Measurements from ENCODE around the gene GNG8.

GNG8 gene

DNA sequence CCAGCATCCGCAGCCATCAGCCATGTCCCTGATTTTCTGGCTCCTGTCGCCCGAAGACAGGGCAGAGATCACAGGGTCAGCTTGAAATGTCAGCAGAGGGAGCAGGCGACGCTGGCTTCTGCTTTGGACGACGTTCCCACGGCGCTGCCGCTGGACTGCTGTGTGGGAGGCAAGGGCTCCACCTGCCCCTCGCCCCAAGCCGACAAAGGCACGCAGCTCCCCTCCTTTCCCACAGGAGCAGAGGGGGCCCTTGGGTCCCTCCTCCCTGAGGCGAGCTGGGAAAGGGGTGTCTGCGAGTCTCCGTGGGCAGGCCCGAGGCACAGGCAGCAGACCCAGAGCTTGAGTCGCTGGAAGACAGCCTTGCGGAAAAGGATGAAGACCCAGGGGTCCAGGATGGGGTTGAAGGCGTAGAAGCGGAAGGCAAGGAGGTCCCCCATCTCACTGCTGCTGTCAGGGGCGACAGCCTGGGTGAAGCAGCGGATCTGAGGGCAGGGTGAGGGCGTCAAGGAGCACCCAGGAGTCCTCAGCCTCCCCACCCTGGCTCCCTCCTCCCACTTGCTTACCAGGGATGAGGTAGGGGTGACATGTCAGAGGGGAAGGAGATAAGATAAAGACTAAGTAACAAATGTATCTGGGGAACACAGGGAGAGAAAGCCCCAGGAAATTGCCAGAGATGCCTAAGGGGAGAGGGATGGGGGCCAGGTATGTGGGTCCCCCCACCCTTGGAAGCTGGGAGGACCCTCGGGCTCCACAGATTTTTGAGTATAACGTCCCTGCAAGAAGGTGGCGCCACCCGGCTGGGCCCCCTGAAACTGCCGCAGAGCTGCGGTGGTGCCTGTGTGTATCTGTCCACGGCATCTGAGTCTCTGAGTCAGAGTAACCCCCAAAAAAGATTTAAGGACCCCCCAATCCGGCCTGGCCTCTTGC lies 14.5 kb downstream of the GNG8 start:
- TF ChIP-seq JUND (IDR thresholded peaks at IDR 0.05; ENCODE audit: low read depth): no peak
- in situ Hi-C loops (cut with HindIII; ENCODE audit: low pct_unique_long_range_greater_than_20kb, low sequenced_read_pairs): no loop called here
- no peak for DNase-seq (ENCODE audit: low read depth in 1 of 2, low spot score in 1 of 2)

DNA sequence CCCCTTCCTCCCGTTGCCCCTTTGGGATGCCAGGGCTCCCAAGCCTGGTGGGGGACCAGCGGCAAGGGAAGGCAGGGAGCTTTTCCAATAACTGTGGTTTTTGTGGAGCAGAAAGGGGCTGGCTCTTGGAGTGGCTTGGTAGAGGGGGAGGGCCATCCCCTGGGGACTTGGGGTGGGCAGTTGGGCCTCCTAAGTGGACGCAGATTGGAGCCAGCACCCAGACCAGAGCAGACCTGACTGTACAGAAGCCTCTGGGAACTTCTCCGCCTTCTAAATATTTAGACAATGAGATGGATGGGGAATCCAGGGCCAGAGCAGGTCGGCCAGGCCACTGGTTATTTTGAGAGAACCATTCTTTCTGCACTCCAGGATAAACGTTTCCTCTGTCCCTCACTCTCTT lies 15.3 kb downstream of the GNG8 start:
- no peak for TF ChIP-seq JUND (IDR thresholded peaks at IDR 0.05; ENCODE audit: low read depth)
- in situ Hi-C loops (cut with HindIII; ENCODE audit: low pct_unique_long_range_greater_than_20kb, low sequenced_read_pairs): no loop called here

DNA sequence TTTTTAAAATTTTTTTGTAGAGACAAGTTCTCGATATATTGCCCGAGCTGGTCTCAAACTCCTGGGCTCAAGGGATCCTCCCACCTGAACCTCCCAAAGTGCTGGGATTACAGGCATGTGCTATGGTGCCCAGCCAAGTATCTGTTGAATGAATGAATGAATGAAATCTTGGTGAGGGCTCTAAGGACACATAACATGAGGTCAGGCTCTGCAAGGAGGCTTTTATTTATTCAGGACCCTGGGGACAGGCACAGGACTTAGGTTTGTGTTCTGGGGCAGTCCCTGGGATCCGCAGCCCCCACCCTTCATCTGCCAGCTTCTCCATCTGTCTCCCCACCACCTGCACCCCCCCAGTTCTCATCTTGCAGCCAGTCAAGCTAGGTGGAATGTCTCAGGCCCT lies 15.7 kb downstream of the GNG8 start:
- TF ChIP-seq JUND (IDR thresholded peaks at IDR 0.05; ENCODE audit: low read depth): no peak
- no peak for DNase-seq (ENCODE audit: low read depth in 1 of 2, low spot score in 1 of 2)
- in situ Hi-C loops (cut with HindIII; ENCODE audit: low pct_unique_long_range_greater_than_20kb, low sequenced_read_pairs): no loop called here

More for the DNA sequence above, 15.3 kb downstream of the GNG8 start:
- no peak for DNase-seq (ENCODE audit: low read depth in 1 of 2, low spot score in 1 of 2)

DNA sequence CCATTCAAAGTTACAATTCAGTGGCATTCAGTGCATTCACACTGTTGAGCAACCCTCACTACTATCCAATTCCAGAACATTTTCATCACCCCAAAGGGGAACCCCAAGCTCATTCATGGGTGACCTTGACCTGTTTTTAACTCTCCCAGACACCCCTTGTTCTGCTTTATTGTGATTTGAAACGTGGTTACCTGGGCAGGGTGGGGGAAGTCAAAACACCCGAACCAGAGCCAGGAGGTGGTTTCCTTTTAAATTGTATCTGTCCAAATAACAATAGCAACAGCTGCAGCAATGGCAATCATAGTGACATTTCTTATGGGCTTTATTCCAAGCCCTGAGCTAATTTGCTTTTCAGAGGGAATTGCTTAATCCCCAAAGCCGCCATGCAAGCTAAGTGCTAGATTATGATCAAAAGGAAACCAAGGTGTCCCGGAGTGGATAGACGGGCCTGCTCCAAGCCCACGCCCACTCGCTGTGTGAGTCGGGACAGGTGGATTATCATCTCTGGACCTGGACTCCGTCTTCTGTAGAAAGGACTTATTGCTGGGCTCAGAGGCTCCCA lies 17.3 kb downstream of the GNG8 start:
- TF ChIP-seq JUND (IDR thresholded peaks at IDR 0.05; ENCODE audit: low read depth): no peak
- in situ Hi-C loops (cut with HindIII; ENCODE audit: low pct_unique_long_range_greater_than_20kb, low sequenced_read_pairs): no loop called here
- DNase-seq (ENCODE audit: low read depth in 1 of 2, low spot score in 1 of 2): peak in 1 of 2 experiments; percentile 86

DNA sequence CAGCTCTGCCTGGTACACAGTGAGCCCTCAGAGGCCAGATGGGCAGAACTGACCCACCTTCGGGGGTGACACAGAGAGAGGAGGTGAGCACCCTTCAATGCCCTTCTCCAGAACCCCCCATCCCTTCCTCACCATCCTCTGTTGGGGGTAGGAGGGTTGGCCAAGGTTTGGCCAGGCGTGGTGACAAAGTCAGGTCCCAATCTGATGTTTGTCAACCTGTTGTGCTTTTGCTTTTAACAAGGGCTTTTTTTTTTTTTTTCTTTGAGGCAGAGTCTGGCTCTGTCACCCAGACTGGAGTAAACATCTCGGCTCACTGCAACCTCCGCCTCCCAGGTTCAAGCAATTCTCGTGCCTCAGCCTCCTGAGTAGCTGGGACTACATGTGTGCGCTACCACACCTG lies 18.4 kb downstream of the GNG8 start:
- TF ChIP-seq JUND (IDR thresholded peaks at IDR 0.05; ENCODE audit: low read depth): no peak
- in situ Hi-C loops (cut with HindIII; ENCODE audit: low pct_unique_long_range_greater_than_20kb, low sequenced_read_pairs): no loop called here
- DNase-seq (ENCODE audit: low read depth in 1 of 2, low spot score in 1 of 2): no peak

DNA sequence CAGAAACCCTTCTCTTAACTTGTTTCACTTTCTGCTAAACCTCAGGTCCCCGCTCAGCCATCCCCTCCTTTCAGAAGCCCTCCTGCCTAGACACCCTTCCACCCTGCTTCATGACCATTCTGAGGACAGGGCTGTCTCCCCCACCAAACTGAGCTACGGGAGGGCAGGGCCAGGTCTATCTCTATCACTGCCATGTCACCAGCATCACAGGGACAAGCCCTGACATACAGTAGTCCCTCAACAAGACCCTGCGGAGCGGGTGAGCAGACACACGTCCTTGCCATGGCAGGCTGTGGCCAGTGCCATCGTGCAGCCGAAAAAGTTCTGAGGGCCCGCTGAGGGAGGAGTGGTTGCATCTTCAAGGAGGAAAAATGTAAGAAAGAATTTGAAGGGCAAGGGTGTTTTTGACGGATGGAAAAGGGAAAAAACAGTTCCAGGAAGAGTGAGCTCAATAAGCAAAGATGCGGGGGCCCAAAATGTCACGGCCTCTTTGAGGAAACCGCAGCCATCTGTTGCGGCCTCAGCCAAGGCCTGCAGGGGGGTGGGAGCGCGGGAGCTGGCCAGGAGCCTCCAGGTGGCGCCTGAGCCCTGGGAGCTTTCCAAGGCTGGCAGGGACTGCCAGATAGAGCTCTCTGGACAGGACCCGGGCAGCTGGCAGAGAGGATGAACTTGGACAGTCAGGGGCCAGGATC lies 19.2 kb downstream of the GNG8 start:
- DNase-seq (ENCODE audit: low read depth in 1 of 2, low spot score in 1 of 2): peak; percentile 61 to 70
- in situ Hi-C loops (cut with HindIII; ENCODE audit: low pct_unique_long_range_greater_than_20kb, low sequenced_read_pairs): no loop called here
- TF ChIP-seq JUND (IDR thresholded peaks at IDR 0.05; ENCODE audit: low read depth): no peak

DNA sequence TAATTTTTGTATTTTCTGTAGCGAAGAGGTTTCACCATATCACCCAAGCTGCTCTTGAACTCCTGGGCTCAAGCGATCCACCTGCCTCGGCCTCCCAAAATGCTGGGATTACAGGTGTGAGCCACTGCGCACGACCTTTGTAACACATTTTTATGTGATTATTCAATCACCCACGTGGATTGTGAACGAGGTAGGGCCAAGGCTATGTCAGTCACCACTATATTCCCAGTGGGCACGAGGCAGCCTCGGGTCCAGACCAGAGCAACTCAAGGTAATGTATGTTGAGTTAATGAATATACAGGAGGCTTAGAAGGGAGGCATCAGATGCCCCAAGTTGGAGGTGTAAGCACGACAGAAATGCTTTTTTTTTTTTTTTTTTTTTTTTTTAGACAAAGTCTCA lies 20.0 kb downstream of the GNG8 start:
- no peak for TF ChIP-seq JUND (IDR thresholded peaks at IDR 0.05; ENCODE audit: low read depth)
- DNase-seq (ENCODE audit: low read depth in 1 of 2, low spot score in 1 of 2): no peak
- in situ Hi-C loops (cut with HindIII; ENCODE audit: low pct_unique_long_range_greater_than_20kb, low sequenced_read_pairs): no loop called here

DNA sequence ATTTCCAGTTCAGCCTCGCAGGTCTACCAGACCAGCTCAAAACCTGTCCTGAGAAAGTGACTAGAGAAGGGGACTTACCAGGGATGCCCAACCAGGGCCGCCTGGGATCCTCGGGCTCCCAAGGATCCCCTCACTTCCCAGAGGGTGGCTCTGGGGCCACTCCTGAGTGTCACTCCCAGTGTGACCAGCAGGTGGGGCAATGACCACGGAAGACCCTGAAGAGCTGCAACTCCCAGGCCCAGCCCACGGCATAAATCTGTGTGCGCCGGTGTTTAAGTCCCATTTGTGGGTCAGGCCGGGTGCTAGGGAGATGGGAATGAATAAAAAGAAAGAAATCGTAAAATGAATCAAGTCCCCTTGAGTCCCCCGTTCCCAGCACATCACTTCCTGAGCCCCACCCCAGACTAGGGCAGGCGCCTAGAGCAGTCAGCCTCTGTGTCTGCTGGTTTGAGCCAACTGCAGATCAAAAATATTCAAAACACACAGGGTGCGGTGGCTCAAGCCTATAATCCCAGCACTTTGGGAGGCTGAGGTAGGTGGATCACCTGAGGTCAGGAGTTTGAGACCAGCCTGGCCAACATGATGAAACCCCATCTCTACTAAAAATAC lies 21.8 kb downstream of the GNG8 start:
- TF ChIP-seq JUND (IDR thresholded peaks at IDR 0.05; ENCODE audit: low read depth): no peak
- in situ Hi-C loops (cut with HindIII; ENCODE audit: low pct_unique_long_range_greater_than_20kb, low sequenced_read_pairs): no loop called here
- peak; percentile 70 to 71 for DNase-seq (ENCODE audit: low read depth in 1 of 2, low spot score in 1 of 2)

DNA sequence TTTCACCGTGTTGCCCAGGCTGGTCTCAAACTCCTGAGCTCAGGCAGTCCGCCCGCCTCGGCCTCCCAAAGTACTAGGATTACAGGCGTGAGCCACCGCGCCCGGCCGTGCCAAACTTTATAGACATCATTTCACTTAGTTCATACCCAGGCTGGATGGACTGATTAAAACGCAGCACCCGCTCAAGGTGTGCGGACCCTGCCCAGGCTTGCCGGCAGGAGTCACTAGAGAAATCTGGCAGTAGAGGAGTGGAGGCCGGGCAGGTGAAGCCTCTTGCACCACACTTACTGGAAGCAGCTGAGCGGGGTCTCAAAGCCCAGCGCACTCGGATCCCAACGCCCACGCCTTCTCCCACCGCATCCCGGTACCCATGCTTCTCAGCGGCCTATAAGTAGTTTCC lies 22.5 kb downstream of the GNG8 start:
- in situ Hi-C loops (cut with HindIII; ENCODE audit: low pct_unique_long_range_greater_than_20kb, low sequenced_read_pairs): no loop called here
- DNase-seq (ENCODE audit: low read depth in 1 of 2, low spot score in 1 of 2): no peak
- TF ChIP-seq JUND (IDR thresholded peaks at IDR 0.05; ENCODE audit: low read depth): no peak

DNA sequence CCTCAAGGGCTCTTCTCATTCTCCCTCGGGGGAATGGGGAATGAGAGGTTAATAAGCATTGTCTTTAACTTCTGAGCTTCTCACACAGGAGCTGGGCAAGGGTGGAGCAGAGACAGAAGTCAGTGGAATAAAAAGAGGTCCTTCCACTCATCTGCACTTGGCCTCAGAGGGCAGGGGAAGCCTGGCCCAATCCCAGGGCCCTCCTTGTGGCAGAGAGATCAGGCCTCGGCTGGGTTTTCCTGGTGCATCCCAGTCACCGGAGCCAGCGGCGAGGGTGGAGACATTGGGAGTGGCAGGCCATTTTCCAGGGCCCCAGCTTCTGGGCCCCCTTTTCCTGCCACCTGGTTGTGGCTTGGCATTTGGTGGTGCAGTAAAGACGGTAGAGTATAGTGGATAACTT lies 24.2 kb downstream of the GNG8 start:
- DNase-seq (ENCODE audit: low read depth in 1 of 2, low spot score in 1 of 2): no peak
- TF ChIP-seq JUND (IDR thresholded peaks at IDR 0.05; ENCODE audit: low read depth): no peak
- in situ Hi-C loops (cut with HindIII; ENCODE audit: low pct_unique_long_range_greater_than_20kb, low sequenced_read_pairs): no loop called here

DNA sequence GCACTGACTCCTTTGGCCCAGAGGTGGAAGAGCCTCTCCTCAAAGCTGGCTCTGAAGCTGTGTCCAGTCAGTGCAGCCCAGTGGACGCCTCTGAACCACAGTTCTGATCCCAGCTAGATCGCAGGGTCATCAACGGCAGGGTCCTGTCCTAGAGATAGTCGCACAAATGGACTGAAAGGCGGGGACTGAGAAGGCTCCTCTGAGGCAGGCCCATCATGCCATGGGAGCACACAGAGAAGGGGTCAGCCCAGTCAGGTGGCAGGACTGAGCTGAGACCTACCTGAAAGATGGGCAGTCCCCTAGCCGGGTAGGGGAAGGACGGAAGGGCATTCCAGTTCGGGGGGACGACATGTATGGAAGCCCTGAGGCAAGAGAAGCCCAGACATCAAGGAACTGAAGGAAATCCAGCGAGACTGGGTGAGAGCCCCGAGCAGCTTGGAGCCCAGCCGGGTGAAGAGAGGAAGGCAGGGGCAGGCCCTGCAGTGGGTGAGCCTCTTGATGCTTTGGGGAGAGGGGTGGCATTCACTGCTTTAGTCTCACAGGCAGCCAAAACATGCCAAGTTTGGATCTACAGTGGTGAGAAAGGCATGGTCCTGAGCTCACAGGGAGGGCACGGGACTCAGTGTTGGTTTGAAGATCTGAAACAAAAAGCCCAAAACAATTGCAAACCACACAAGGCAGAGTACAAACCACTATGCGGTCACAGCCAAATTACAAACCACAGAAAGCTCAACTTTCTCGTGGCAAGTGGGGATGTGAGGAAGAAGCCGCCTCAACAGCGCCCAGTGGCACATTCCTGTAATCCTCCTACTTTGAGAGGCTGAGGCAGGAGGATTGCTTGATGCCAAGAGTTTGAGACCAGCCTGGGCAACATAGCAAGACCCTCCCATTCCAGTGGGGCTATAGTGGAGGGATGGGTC lies 24.9 kb downstream of the GNG8 start:
- no peak for TF ChIP-seq JUND (IDR thresholded peaks at IDR 0.05; ENCODE audit: low read depth)
- no peak for DNase-seq (ENCODE audit: low read depth in 1 of 2, low spot score in 1 of 2)
- in situ Hi-C loops (cut with HindIII; ENCODE audit: low pct_unique_long_range_greater_than_20kb, low sequenced_read_pairs): no loop called here

DNA sequence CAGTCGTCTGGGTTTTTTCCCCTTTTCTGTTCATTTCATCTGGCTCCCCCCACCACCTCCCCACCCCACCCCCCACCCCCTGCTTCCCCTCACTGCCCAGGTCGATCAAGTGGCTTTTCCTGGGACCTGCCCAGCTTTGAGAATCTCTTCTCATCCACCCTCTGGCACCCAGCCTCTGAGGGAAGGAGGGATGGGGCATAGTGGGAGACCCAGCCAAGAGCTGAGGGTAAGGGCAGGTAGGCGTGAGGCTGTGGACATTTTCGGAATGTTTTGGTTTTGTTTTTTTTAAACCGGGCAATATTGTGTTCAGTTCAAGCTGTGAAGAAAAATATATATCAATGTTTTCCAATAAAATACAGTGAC lies 25.6 kb downstream of the GNG8 start:
- no peak for TF ChIP-seq JUND (IDR thresholded peaks at IDR 0.05; ENCODE audit: low read depth)
- in situ Hi-C loops (cut with HindIII; ENCODE audit: low pct_unique_long_range_greater_than_20kb, low sequenced_read_pairs): no loop called here
- no peak for DNase-seq (ENCODE audit: low read depth in 1 of 2, low spot score in 1 of 2)

All from T47D (cell line).